Activated naive CD4-positive, alpha-beta T cell (primary cell): Measurements from ENCODE around the gene POLR2F.

Source experiments
- DNase-seq, 4 experiments: peaks; one replicate each; lab custom pipeline; 2025; lab: John Stamatoyannopoulos, UW

Gene POLR2F

GRCh38 chr22:38007330-38007902, 53.9 kb downstream of the POLR2F start:
- no peak for DNase-seq

- DNase-seq: no peak
Observed at GRCh38 chr22:38009000-38009806, 55.7 kb downstream of the POLR2F start.

- no peak for DNase-seq
Observed at GRCh38 chr22:38012604-38013072, 59.1 kb downstream of the POLR2F start.

GRCh38 chr22:38014083-38014482, 60.6 kb downstream of the POLR2F start:
- DNase-seq: no peak

- no peak for DNase-seq
Observed at GRCh38 chr22:38016182-38017151, 63.0 kb downstream of the POLR2F start.

- DNase-seq: no peak
Observed at GRCh38 chr22:38017272-38017920, 63.9 kb downstream of the POLR2F start.

GRCh38 chr22:38017939-38018885, 64.7 kb downstream of the POLR2F start:
- no peak for DNase-seq
